GM10248 (cell line): ENCODE data around the gene NAA38.

Experiments used
- CTCF ChIA-PET: fragments of 300-600 bp; sonication (Branson Sonifier 250); formaldehyde crosslinking; extraction: SDS; loops from one replicate; lab custom pipeline; 2021; ENCODE audit warnings: antibody characterized with exemption; lab: Yijun Ruan, JAX
- POLR2A ChIA-PET: fragments of 350-650 bp; sonication (Branson Sonifier 250); formaldehyde crosslinking; extraction: SDS; loops from one replicate; lab custom pipeline; 2020; ENCODE audit warnings: antibody characterized with exemption; lab: Yijun Ruan, JAX
- DNase-seq: peaks from one replicate; pipeline ENCODE4 v3.0.0; 2012; ENCODE audit errors: extremely low spot score
- CTCF ChIP-seq: IDR thresholded peaks from 2 replicates; pipeline ENCODE4 v1.5.1; 2012; ENCODE audit warnings: mild to moderate bottlenecking, low read depth; ENCODE audit errors: extremely low read depth, missing control alignments, control extremely low read depth

Gene NAA38

DNA sequence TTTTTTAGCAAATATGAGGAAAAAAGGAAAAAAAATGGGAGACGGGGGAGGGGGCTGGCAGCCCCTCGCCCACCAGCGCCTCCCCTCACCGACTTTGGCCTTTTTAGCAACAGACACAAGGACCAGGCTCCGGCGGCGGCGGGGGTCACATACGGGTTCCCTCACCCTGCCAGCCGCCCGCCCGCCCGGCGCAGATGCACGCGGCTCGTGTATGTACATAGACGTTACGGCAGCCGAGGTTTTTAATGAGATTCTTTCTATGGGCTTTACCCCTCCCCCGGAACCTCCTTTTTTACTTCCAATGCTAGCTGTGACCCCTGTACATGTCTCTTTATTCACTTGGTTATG, 3.7 kb downstream of the NAA38 start:
- POLR2A ChIA-PET = interaction anchor here (0.6 kb wide), 2 partner anchors 62 to 611 kb away, joined by 3 to 5 read pairs; partner anchors contain the start of gene RNF227
- CTCF ChIA-PET = interaction anchor here (0.6 to 1.2 kb wide), 2 partner anchors 19 to 22 kb away, joined by 3 read pairs; partner anchors contain the start of gene KDM6B
- no peak for DNase-seq
- TF ChIP-seq CTCF = no peak

DNA sequence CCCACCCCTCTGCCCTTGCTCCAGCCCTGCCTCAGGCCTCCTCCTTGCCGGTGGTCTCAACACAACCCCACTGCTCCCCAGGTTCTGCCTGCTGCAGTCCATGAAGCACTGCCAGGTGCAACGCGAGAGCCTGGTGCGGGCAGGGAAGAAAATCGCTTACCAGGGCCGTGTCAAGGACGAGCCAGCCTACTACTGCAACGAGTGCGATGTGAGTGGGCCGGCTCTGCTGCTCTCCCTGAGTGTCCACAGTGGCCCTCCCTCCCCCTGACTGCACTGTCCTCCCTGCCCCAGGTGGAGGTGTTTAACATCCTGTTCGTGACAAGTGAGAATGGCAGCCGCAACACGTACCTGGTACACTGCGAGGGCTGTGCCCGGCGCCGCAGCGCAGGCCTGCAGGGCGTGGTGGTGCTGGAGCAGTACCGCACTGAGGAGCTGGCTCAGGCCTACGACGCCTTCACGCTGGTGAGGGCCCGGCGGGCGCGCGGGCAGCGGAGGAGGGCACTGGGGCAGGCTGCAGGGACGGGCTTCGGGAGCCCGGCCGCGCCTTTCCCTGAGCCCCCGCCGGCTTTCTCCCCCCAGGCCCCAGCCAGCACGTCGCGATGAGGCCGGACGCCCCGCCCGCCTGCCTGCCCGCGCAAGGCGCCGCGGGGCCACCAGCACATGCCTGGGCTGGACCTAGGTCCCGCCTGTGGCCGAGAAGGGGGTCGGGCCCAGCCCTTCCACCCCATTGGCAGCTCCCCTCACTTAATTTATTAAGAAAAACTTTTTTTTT, 4.3 kb downstream of the NAA38 start:
- ChIA-PET POLR2A (interaction anchor here (0.6 kb wide), 2 partner anchors 63 to 611 kb away, joined by 3 to 5 read pairs; partner anchors contain the start of gene RNF227), CTCF (interaction anchor here (0.6 to 3.7 kb wide), 3 partner anchors 19 to 22 kb away, joined by 3 to 29 read pairs (median 3); partner anchors contain the start of gene KDM6B)
- TF ChIP-seq CTCF = no peak
- no peak for DNase-seq

- TF ChIP-seq CTCF = no peak
- no peak for DNase-seq
- ChIA-PET CTCF (interaction anchor here (2.8 to 3.7 kb wide), 2 partner anchors 18 to 27 kb away, joined by 9 to 29 read pairs; partner anchors contain the start of gene KDM6B), POLR2A (no interaction called here)
Observed at GRCh38 chr17:7852262-7852670, 5.1 kb downstream of the NAA38 start.

GRCh38 chr17:7851438-7852261, 5.7 kb downstream of the NAA38 start:
- peak; percentile 92 for TF ChIP-seq CTCF
- CTCF ChIA-PET = interaction anchor here (0.7 to 3.7 kb wide), 11 partner anchors 11 to 190 kb away, joined by 3 to 29 read pairs (median 4); partner anchors contain the start of gene KDM6B
- DNase-seq = peak; percentile 91
- POLR2A ChIA-PET = no interaction called here

DNA sequence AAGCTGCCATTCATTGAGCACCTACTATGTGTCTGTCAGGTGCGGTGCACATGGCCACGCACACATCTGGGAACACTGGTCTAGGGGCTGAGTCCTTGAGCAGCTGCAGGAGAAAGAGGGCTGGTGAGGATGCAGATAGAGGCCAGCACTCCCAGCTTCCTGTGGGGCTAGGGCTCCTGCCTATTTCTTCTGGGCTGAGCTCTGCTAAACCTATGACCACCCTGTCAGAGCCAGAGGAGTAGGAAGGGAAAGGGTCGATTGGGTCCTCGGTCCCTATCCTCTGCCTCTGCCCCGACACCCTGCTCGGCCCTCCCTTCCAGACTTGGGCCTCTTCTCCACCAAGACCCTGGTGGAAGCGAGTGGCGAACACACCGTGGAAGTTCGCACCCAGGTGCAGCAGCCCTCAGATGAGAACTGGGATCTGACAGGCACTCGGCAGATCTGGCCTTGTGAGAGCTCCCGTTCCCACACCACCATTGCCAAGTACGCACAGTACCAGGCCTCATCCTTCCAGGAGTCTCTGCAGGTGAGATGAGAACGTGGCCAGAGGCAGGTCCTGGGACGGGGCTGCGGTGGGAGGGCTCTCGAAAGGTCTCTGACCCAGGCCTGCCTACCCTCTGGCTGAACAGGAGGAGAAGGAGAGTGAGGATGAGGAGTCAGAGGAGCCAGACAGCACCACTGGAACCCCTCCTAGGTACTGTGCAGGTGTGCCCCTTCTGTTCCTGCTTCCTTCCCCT, 6.5 kb downstream of the NAA38 start:
- CTCF ChIA-PET = interaction anchor here (0.7 to 3.7 kb wide), 11 partner anchors 10 to 191 kb away, joined by 3 to 29 read pairs (median 4); partner anchors contain the start of gene KDM6B
- POLR2A ChIA-PET = no interaction called here
- DNase-seq = no peak
- TF ChIP-seq CTCF = no peak
